Vagina (tissue), 2 donors: ENCODE results near the gene MEPE. TPM values are rescaled to one million over a fixed set of nuclear protein-coding genes. Genes with fewer than 3 reads are reported as not detected.

Experiments used
- DNase-seq, 2 donors: peaks; one replicate each; pipeline ENCODE4 v3.0.0-alpha.2; 2017; ENCODE audit errors: extremely low spot score in 2 of 2
- H3K27ac ChIP-seq: fragments of 200-600 bp; sonication (generic); one replicate; pipeline ENCODE4 v1.5.1; 2019
- H3K27me3 ChIP-seq: fragments of 200-600 bp; sonication (generic); one replicate; pipeline ENCODE4 v1.5.1; 2019
- H3K36me3 ChIP-seq, 2 donors: fragments of 200-600 bp; sonication (generic); one replicate each; pipeline ENCODE4 v1.5.1; 2017 to 2019
- H3K4me1 ChIP-seq: fragments of 200-600 bp; sonication (generic); one replicate; pipeline ENCODE4 v1.5.1; 2019
- H3K4me3 ChIP-seq, 2 donors: fragments of 200-600 bp; sonication (generic); 1 replicate in 1 of 2; 2 replicates in 1 of 2; pipeline ENCODE4 v1.5.1; 2016 to 2019
- H3K9me3 ChIP-seq: fragments of 200-600 bp; sonication (generic); one replicate; pipeline ENCODE4 v1.5.1; 2019
- POLR2A ChIP-seq, 2 donors: fragments of 450-650 bp; IDR thresholded peaks; one replicate each; pipeline ENCODE4 v1.6.1; 2017; ENCODE audit warnings: antibody characterized with exemption in 2 of 2, mild to moderate bottlenecking in 2 of 2, moderate library complexity in 2 of 2
- POLR2AphosphoS5 ChIP-seq, 2 donors: sonication (generic); formaldehyde crosslinking; IDR thresholded peaks; one replicate each; pipeline ENCODE4 v1.9.0; 2017; ENCODE audit warnings: antibody characterized with exemption in 2 of 2, mild to moderate bottlenecking in 2 of 2, low read depth in 1 of 2; ENCODE audit not compliant: insufficient read depth in 1 of 2
- intact Hi-C: fragments of 100-400 bp; cut with DNase I; formaldehyde crosslinking; loops from one replicate; pipeline ENCODE4 v1.15.1; 2023
- total RNA-seq: library from RNA; depleted of rRNA; stranded (reverse); fragments of >200 nt; gene quantifications from one replicate; pipeline ENCODE4 v1.2.3, GENCODE V29; 2016
- TF ChIP-seq, protein P1 (sequence below), 3 experiments: fragments of 450-650 bp in 2 of 3; fragments of 200-600 bp in 1 of 3; sonication (generic) in 1 of 3; IDR thresholded peaks; one replicate each; pipeline ENCODE4 v1.5.1; 2017 to 2019; ENCODE audit warnings: antibody characterized with exemption in 3 of 3, mild to moderate bottlenecking in 2 of 3, moderate library complexity in 2 of 3

The MEPE gene
- total RNA-seq, 1 donor from 2014 or later, result not detected

DNA sequence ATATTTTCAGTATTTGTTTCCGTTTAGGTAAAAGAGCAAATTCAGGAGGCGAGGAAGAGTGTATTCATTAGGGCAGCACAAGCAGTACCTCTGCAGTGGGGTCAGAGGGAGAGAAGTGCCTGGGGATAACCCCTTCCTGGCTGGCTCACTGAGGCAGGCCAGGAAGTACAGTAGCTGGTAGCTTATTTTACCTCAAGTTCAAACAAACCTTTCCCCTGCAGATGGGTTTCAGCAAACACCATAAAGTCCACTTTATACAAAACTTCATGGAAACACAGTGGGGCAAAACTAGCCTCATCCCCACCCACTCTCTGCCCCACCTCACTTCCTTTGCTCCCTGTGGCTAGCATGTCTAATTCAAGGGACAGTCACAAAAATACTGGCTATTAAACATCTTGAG lies 29.5 kb downstream of the MEPE start:
- no peak overlapping the region for H3K27ac ChIP-seq
- no peaks in the 10 kb centered on the region for H3K27me3 ChIP-seq
- no peak overlapping the region for H3K4me3 ChIP-seq
- intact Hi-C loops, result loop anchor here (10.0 kb wide), 1 partner anchor 103 kb away; no protein-coding TSS in a partner anchor
- H3K36me3 ChIP-seq, result no peaks in the 10 kb centered on the region
- TF ChIP-seq POLR2AphosphoS5 (IDR thresholded peaks at IDR 0.05; ENCODE audit: insufficient read depth in 1 of 2, low read depth in 1 of 2) (no peak), POLR2A (IDR thresholded peaks at IDR 0.05) (no peak)
- TF ChIP-seq, protein P1, sequence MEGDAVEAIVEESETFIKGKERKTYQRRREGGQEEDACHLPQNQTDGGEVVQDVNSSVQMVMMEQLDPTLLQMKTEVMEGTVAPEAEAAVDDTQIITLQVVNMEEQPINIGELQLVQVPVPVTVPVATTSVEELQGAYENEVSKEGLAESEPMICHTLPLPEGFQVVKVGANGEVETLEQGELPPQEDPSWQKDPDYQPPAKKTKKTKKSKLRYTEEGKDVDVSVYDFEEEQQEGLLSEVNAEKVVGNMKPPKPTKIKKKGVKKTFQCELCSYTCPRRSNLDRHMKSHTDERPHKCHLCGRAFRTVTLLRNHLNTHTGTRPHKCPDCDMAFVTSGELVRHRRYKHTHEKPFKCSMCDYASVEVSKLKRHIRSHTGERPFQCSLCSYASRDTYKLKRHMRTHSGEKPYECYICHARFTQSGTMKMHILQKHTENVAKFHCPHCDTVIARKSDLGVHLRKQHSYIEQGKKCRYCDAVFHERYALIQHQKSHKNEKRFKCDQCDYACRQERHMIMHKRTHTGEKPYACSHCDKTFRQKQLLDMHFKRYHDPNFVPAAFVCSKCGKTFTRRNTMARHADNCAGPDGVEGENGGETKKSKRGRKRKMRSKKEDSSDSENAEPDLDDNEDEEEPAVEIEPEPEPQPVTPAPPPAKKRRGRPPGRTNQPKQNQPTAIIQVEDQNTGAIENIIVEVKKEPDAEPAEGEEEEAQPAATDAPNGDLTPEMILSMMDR (IDR thresholded peaks at IDR 0.05), result no peak
- H3K4me1 ChIP-seq, result no peaks in the 10 kb centered on the region
- no peak for DNase-seq
- no peaks in the 10 kb centered on the region for H3K9me3 ChIP-seq

DNA sequence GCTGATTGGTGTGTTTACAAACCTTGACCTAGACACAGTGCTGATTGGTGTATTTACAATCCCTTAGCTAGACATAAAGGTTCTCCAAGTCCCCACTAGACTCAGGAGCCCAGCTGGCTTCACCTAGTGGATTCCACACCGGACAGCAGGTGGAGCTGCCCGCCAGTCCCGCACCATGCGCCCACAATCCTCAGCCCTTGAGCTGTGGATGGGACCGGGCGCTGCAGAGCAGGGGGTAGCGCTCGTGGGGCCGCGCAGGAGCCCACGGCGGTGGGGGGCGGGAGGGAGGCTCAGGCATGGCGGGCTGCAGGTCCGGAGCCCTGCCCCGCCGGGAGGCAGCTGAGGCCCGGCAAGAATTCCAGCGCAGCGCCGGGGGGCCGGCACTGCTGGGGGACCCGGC lies 30.7 kb downstream of the MEPE start:
- no peak overlapping the region for H3K4me3 ChIP-seq
- no peak for DNase-seq
- TF ChIP-seq POLR2AphosphoS5 (IDR thresholded peaks at IDR 0.05; ENCODE audit: insufficient read depth in 1 of 2, low read depth in 1 of 2), result no peak
- TF ChIP-seq POLR2A (IDR thresholded peaks at IDR 0.05), result no peak
- TF ChIP-seq, protein P1 (IDR thresholded peaks at IDR 0.05), result no peak

DNA sequence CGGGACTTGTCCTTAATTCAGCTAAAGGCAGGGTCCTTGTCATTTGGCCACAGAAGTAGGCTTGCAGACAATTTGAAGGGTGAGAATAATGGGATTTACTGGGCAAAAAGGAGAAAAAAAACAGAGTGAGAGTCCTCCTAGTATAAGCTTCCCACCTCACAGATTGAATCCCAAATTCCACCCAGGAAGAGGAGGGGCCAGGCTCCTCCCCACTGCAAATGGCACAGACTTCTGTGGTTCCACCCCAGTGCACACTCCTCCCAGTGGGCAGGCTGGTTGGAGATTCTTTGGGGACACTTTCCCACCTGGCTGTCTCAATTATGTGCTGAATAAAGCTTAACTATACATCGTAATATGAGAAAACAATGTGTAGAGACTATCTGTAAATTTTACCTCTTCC lies 31.6 kb downstream of the MEPE start:
- Histone ChIP-seq H3K4me1 (no peaks in the 10 kb centered on the region), H3K27me3 (no peaks in the 10 kb centered on the region), H3K27ac (no peak overlapping the region), H3K9me3 (no peaks in the 10 kb centered on the region), H3K36me3 (no peaks in the 10 kb centered on the region), H3K4me3 (no peak overlapping the region)
- TF ChIP-seq POLR2AphosphoS5 (IDR thresholded peaks at IDR 0.05; ENCODE audit: insufficient read depth in 1 of 2, low read depth in 1 of 2) (no peak), POLR2A (IDR thresholded peaks at IDR 0.05) (no peak)
- DNase-seq, result no peak
- intact Hi-C loops, result loop anchor here (10.0 kb wide), 1 partner anchor 100 kb away; no protein-coding TSS in a partner anchor

More for the DNA sequence above, 30.7 kb downstream of the MEPE start:
- Histone ChIP-seq H3K27ac (no peak overlapping the region), H3K36me3 (no peaks in the 10 kb centered on the region), H3K9me3 (no peaks in the 10 kb centered on the region), H3K27me3 (no peaks in the 10 kb centered on the region), H3K4me1 (no peaks in the 10 kb centered on the region)
- intact Hi-C loops, result loop anchor here (10.0 kb wide), 1 partner anchor 101 kb away; no protein-coding TSS in a partner anchor

DNA sequence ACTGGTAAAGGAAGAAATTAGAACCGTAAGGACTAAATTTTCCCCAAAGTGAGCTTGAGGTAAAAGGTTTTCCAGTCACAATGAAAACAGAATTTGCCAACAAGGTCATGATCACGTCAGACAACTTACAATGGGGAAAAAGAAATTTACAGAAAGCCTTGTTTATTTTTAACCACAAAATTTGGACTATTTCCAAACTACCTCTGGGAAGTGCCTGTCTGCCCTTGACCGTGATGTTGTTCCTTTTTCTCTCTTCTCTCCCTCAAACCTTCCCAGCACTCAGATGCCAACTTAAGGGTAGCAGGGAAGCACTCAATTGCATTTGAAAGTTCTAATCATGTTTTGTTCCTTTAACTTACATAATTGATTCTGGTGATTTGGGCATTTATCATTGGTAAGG lies 32.5 kb downstream of the MEPE start:
- TF ChIP-seq, protein P1 (IDR thresholded peaks at IDR 0.05), result no peak
- TF ChIP-seq POLR2A (IDR thresholded peaks at IDR 0.05) (no peak), POLR2AphosphoS5 (IDR thresholded peaks at IDR 0.05; ENCODE audit: insufficient read depth in 1 of 2, low read depth in 1 of 2) (no peak)
- Histone ChIP-seq H3K27me3 (no peaks in the 10 kb centered on the region), H3K36me3 (no peaks in the 10 kb centered on the region), H3K4me3 (no peak overlapping the region), H3K27ac (no peak overlapping the region), H3K4me1 (no peaks in the 10 kb centered on the region), H3K9me3 (no peaks in the 10 kb centered on the region)
- intact Hi-C loops, result loop anchor here (10.0 kb wide), 1 partner anchor 100 kb away; no protein-coding TSS in a partner anchor
- DNase-seq, result no peak

DNA sequence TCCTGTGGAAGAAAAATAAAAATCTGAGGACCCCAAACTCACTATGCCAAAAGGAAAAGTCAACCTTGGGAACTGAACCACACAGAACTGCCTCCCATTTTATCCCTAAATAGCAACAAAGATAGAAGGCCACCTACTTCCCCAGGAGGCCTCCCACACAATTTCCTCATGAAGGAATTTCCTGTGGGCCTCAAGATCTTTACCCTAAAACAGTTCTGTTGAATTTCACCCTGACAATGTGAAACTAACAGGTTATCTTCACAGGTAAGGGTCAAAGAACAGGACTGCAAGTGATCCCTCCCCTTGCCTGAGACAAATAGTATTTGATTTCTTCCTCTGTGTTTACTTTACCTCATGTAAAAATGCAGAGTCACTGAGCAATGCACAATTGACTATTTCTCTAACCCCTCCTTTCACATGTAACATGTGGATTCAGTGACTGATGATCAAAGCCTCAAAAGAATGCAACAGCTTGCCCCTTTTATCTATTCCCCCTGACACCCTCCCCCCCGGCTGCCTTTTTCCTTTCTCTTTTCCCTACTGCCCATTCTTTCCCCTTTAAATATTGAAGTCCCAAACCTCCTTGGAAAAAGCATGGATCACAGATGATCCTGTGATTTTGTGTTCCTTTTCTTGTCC lies 33.3 kb downstream of the MEPE start:
- H3K27me3 ChIP-seq, result no peaks in the 10 kb centered on the region
- H3K4me3 ChIP-seq, result no peak overlapping the region
- H3K27ac ChIP-seq, result no peak overlapping the region
- no peaks in the 10 kb centered on the region for H3K36me3 ChIP-seq
- intact Hi-C loops, result loop anchor here (10.0 kb wide), 1 partner anchor 99 kb away; no protein-coding TSS in a partner anchor
- no peaks in the 10 kb centered on the region for H3K4me1 ChIP-seq
- DNase-seq, result no peak
- no peaks in the 10 kb centered on the region for H3K9me3 ChIP-seq
- TF ChIP-seq, protein P1 (IDR thresholded peaks at IDR 0.05), result no peak
- TF ChIP-seq POLR2A (IDR thresholded peaks at IDR 0.05) (no peak), POLR2AphosphoS5 (IDR thresholded peaks at IDR 0.05; ENCODE audit: insufficient read depth in 1 of 2, low read depth in 1 of 2) (no peak)
